C4-2B (cell line): ENCODE data around the gene PPP6C.

ENCODE experiments used
- ZFX ChIP-seq: fragments of 450-650 bp; IDR thresholded peaks from 2 replicates; pipeline ENCODE4 v1.6.1; 2017
- TF ChIP-seq, protein P1 (sequence below): fragments of 450-650 bp; conservative IDR thresholded peaks from 2 replicates; pipeline ENCODE4 v1.5.1; 2017; ENCODE audit warnings: mild to moderate bottlenecking

DNA sequence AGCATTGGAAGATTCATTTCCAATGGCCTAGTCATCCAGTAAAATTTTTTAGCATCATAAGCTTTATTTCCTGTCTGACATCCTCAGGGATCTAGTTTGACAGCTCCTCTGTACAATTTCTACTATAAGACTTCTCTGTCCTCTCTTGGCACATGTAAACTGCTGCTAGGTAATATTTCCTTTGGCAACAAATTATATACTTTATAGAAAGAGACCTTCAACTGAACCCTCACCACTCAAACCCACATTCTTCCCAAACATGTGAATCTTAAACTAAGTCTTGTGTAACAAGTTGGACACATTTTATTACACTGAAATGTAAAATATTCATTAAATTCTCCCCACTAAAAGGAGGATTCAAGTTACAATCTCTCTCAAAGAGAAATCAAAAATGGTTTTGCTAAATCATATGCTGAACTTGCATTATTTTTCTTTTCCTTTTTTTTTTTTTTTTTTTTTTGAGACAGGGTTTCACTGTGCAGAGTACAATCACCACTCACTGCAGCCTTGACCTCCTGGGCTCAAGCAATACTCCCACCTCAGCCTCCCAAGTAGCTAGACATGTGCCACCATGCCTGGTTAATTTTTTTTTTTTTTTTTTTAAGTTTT, 83.2 kb downstream of the PPP6C start:
- TF ChIP-seq, protein P1, sequence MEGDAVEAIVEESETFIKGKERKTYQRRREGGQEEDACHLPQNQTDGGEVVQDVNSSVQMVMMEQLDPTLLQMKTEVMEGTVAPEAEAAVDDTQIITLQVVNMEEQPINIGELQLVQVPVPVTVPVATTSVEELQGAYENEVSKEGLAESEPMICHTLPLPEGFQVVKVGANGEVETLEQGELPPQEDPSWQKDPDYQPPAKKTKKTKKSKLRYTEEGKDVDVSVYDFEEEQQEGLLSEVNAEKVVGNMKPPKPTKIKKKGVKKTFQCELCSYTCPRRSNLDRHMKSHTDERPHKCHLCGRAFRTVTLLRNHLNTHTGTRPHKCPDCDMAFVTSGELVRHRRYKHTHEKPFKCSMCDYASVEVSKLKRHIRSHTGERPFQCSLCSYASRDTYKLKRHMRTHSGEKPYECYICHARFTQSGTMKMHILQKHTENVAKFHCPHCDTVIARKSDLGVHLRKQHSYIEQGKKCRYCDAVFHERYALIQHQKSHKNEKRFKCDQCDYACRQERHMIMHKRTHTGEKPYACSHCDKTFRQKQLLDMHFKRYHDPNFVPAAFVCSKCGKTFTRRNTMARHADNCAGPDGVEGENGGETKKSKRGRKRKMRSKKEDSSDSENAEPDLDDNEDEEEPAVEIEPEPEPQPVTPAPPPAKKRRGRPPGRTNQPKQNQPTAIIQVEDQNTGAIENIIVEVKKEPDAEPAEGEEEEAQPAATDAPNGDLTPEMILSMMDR: no peak
- no peak for TF ChIP-seq ZFX
